MM.1S (cell line): Measurements from ENCODE around the gene ABCA13.

Source experiments
- CTCF ChIP-seq: fragments of 300-600 bp; sonication (generic); IDR thresholded peaks from 2 replicates; pipeline ENCODE4 v1.5.1; 2016; ENCODE audit warnings: antibody characterized with exemption, low read length, mixed read lengths
- EZH2 ChIP-seq: fragments of 300-600 bp; sonication (generic); optimal IDR thresholded peaks from 2 replicates; pipeline ENCODE3; 2017; ENCODE audit warnings: low read depth, mild to moderate bottlenecking, antibody characterized with exemption, low read length, mixed read lengths

DNA sequence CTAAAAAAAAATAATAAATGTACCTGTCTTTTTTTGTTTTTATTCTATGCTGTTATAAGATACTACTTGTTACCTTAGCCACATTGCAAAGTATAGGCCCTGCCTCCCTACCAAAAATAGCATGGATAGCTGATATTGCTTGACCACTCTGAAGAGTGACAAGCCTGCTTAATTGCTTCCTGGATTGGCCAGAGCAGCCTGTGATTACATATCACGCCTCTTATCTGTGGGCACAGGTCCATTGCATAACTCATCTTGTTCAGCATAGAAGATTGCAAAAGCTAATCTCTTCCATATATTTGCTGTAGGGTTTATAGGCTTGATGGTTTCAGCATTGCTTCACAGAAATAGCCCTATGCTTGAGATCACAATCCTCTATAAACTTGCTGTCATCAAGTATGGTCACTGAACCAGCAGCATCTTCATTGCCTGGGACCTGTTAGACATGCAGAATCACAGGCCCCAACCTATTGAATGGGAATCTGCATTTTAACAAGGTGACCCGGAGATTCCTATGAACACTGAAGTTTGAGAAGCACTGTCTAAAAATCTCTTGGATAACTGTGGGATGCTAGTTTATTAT, 472.3 kb downstream of the ABCA13 start:
- TF ChIP-seq CTCF (no peak), EZH2 (no peak)
